ENCODE data around the gene ZNRF1. TPM values are rescaled to one million over a fixed set of nuclear protein-coding genes. Genes with fewer than 3 reads are reported as not detected.

Gene ZNRF1
- total and polyA plus RNA-seq, 2 of the 4 experiments (the other 2 are of a cell fraction): 8.2 to 20.7 TPM

DNA sequence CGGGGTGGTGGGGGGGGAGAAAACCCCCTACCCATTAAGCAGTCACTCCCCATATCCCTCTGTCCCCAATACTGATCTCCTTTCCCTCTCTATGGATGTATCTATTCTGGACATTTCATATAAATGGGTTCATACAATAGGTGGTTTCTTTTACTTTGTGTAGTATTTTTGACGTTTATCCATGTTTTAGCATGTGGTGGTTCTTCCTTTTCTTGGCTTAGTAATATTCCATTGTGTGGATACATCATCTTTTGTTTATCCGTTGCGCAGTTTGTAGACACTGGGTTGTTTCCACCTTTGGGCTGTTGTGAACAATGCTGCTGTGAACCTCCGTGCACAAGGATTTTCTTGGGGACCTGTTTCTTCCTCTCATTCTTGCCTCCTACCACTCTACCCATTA, 105.2 kb downstream of the ZNRF1 start:
- Histone ChIP-seq H3K18ac (ENCODE audit: low read depth, low read length) (no peak overlapping the region), H3K4me2 (ENCODE audit: low read depth, low read length) (no peak overlapping the region), H3K9ac (ENCODE audit: low read depth, low read length) (no peak overlapping the region), H2BK5ac (ENCODE audit: low read depth, low read length, poor library complexity, severe bottlenecking) (no peak overlapping the region), H4K91ac (ENCODE audit: insufficient read depth, low read depth, low read length) (no peak overlapping the region), H2AFZ (replicated peaks; ENCODE audit: low read length, poor library complexity) (no peak overlapping the region), H3K4me1 (ENCODE audit: control insufficient read depth, insufficient read depth, low read length) (peaks cover 38% of the 10 kb centered on the region), H3K27ac (ENCODE audit: insufficient read depth, low read length) (no peak overlapping the region), H3K9me3 (ENCODE audit: control insufficient read depth, insufficient read depth, low read length) (no peaks in the 10 kb centered on the region), H3K36me3 (ENCODE audit: control insufficient read depth, insufficient read depth, low read length) (no peaks in the 10 kb centered on the region), H3K9me1 (ENCODE audit: insufficient read depth, low read length) (peaks cover 29% of the 10 kb centered on the region), H3K27me3 (ENCODE audit: control insufficient read depth, insufficient read depth, low read length) (no peaks in the 10 kb centered on the region), H4K5ac (ENCODE audit: low read depth, low read length) (no peak overlapping the region), H2BK120ac (ENCODE audit: low read depth, low read length) (no peak overlapping the region), H3K4ac (ENCODE audit: low read depth, low read length) (no peak overlapping the region), H3K79me1 (ENCODE audit: low read depth in 1 of 2, low read length in 2 of 2) (peaks cover 12 to 69% of the 10 kb centered on the region in 2 experiments), H4K20me1 (ENCODE audit: insufficient read depth, low read length) (no peaks in the 10 kb centered on the region), H2AK5ac (ENCODE audit: low read depth, low read length) (peak overlapping the region; percentile 1; the same call in 1 of the 2 replicates), H2AK9ac (replicated peaks; ENCODE audit: low read depth, low read length, poor library complexity) (no peak overlapping the region), H2BK20ac (ENCODE audit: low read depth, low read length) (no peak overlapping the region), H3K23ac (ENCODE audit: low read depth, low read length) (no peak overlapping the region), H2BK15ac (ENCODE audit: low read depth, low read length) (no peak overlapping the region), H3K14ac (replicated peaks; ENCODE audit: low read depth, low read length) (no peak overlapping the region), H4K8ac (ENCODE audit: low read depth in 2 of 2, low read length in 2 of 2) (no peak overlapping the region), H3K56ac (ENCODE audit: extremely low read depth, insufficient read depth, low read length) (no peak overlapping the region), H3K4me3 (ENCODE audit: insufficient read depth, low read depth, low read length) (no peak overlapping the region)
- ChIA-PET CTCF (no interaction called here), POLR2A (ENCODE audit: unreplicated experiment) (no interaction called here)
- in situ Hi-C loops (cut with MboI; ENCODE audit: low sequenced_read_pairs) (no loop called here), intact Hi-C loops (cut with micrococcal nuclease) (no loop called here), dilution Hi-C loops (cut with HindIII; ENCODE audit: low sequenced_read_pairs, unreplicated experiment) (no loop called here)
- DNase-seq (no peak), ATAC-seq (ENCODE audit: low read depth) (no peak)
- TF ChIP-seq RAD21 (IDR thresholded peaks at IDR 0.05; ENCODE audit: low read length): no peak
- TF ChIP-seq SMC3 (IDR thresholded peaks at IDR 0.05; ENCODE audit: low read depth, low read length): no peak
- TF ChIP-seq CEBPB (IDR thresholded peaks at IDR 0.05; ENCODE audit: low read depth, low read length): no peak
- TF ChIP-seq, protein P1, sequence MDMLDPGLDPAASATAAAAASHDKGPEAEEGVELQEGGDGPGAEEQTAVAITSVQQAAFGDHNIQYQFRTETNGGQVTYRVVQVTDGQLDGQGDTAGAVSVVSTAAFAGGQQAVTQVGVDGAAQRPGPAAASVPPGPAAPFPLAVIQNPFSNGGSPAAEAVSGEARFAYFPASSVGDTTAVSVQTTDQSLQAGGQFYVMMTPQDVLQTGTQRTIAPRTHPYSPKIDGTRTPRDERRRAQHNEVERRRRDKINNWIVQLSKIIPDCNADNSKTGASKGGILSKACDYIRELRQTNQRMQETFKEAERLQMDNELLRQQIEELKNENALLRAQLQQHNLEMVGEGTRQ (IDR thresholded peaks at IDR 0.05; ENCODE audit: low read depth, low read length): no peak
- no peak for TF ChIP-seq MXI1 (IDR thresholded peaks at IDR 0.05; ENCODE audit: borderline replicate concordance, low read depth, low read length)
- no peak for TF ChIP-seq POLR2A (IDR thresholded peaks at IDR 0.05; ENCODE audit: low read depth, low read length)
- TF ChIP-seq NFE2L2 (IDR thresholded peaks at IDR 0.05; ENCODE audit: low read depth, low read length): no peak
- no peak for TF ChIP-seq BHLHE40 (IDR thresholded peaks at IDR 0.05; ENCODE audit: low read depth, low read length)
- TF ChIP-seq MAFK (IDR thresholded peaks at IDR 0.05; ENCODE audit: low read depth, low read length): no peak
- no peak for TF ChIP-seq CHD1 (IDR thresholded peaks at IDR 0.05; ENCODE audit: low read depth, low read length)
- no peak for TF ChIP-seq RFX5 (IDR thresholded peaks at IDR 0.05; ENCODE audit: low read depth, low read length)
- TF ChIP-seq, protein P2, sequence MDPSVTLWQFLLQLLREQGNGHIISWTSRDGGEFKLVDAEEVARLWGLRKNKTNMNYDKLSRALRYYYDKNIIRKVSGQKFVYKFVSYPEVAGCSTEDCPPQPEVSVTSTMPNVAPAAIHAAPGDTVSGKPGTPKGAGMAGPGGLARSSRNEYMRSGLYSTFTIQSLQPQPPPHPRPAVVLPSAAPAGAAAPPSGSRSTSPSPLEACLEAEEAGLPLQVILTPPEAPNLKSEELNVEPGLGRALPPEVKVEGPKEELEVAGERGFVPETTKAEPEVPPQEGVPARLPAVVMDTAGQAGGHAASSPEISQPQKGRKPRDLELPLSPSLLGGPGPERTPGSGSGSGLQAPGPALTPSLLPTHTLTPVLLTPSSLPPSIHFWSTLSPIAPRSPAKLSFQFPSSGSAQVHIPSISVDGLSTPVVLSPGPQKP (IDR thresholded peaks at IDR 0.05; ENCODE audit: borderline replicate concordance, low read depth, low read length): no peak
- no peak for TF ChIP-seq MAZ (IDR thresholded peaks at IDR 0.05; ENCODE audit: borderline replicate concordance, low read depth, low read length)
- no peak for TF ChIP-seq RCOR1 (IDR thresholded peaks at IDR 0.05; ENCODE audit: insufficient replicate concordance, low read length)
- no peak for TF ChIP-seq FOS (IDR thresholded peaks at IDR 0.05; ENCODE audit: low read depth, low read length)
- WGBS, 2 experiments (ENCODE audit: extremely low coverage in 2 of 2, insufficient read length in 1 of 2): no CpG with 5 or more reads among the region's 5 CpGs
- no TSS peak for BruUV-seq (replicated peaks)
